Hepatocyte (in vitro differentiated cells): ENCODE measurements around the gene OAS3. TPM values are rescaled to one million over a fixed set of nuclear protein-coding genes. Genes with fewer than 3 reads are reported as not detected.

ENCODE experiments used
- DNase-seq: peaks from one replicate; pipeline ENCODE4 v3.0.0-alpha.2; 2016; ENCODE audit warnings: low spot score
- H2AFZ ChIP-seq: fragments of 200-600 bp; sonication (generic); 2 replicates; pipeline ENCODE4 v1.6.0; 2016; ENCODE audit warnings: antibody characterized with exemption, mild to moderate bottlenecking
- H3K27ac ChIP-seq: fragments of 200-600 bp; sonication (generic); 2 replicates; pipeline ENCODE4 v1.5.1; 2016; ENCODE audit warnings: mild to moderate bottlenecking
- H3K27me3 ChIP-seq: fragments of 200-600 bp; sonication (generic); 2 replicates; pipeline ENCODE4 v1.6.1; 2016
- H3K36me3 ChIP-seq: fragments of 200-600 bp; sonication (generic); replicated peaks from 2 replicates; pipeline ENCODE4 v1.5.1; 2016; ENCODE audit warnings: low read depth; ENCODE audit not compliant: insufficient read depth
- H3K4me1 ChIP-seq: fragments of 200-600 bp; sonication (generic); 2 replicates; pipeline ENCODE4 v1.5.1; 2016; ENCODE audit warnings: mild to moderate bottlenecking, moderate library complexity; ENCODE audit not compliant: insufficient read depth
- H3K4me2 ChIP-seq: fragments of 200-600 bp; sonication (generic); 2 replicates; pipeline ENCODE4 v1.6.0; 2016
- H3K4me3 ChIP-seq: fragments of 200-600 bp; sonication (generic); 2 replicates; pipeline ENCODE4 v1.5.1; 2016; ENCODE audit warnings: mild to moderate bottlenecking
- H3K79me2 ChIP-seq: fragments of 200-600 bp; sonication (generic); 2 replicates; pipeline ENCODE4 v1.6.0; 2017; ENCODE audit warnings: mild to moderate bottlenecking
- H3K9me2 ChIP-seq: fragments of 200-600 bp; sonication (generic); replicated peaks from 2 replicates; pipeline ENCODE4 v1.6.0; 2017; ENCODE audit warnings: mild to moderate bottlenecking; ENCODE audit not compliant: insufficient read depth
- H3K9me3 ChIP-seq: fragments of 200-600 bp; sonication (generic); 2 replicates; pipeline ENCODE4 v1.5.1; 2016; ENCODE audit warnings: low read depth, mild to moderate bottlenecking
- H4K20me1 ChIP-seq: fragments of 200-600 bp; sonication (generic); 2 replicates; pipeline ENCODE4 v1.6.0; 2016; ENCODE audit warnings: mild to moderate bottlenecking; ENCODE audit not compliant: insufficient read depth, poor library complexity, severe bottlenecking
- CTCF ChIP-seq: fragments of 200-600 bp; sonication (generic); IDR thresholded peaks from 2 replicates; pipeline ENCODE4 v1.5.1; 2016; ENCODE audit warnings: antibody characterized with exemption, mild to moderate bottlenecking; ENCODE audit not compliant: poor library complexity
- EZH2 ChIP-seq: fragments of 200-600 bp; sonication (generic); IDR thresholded peaks from 2 replicates; pipeline ENCODE4 v1.6.1; 2016; ENCODE audit warnings: antibody characterized with exemption, mild to moderate bottlenecking, borderline replicate concordance
- EZH2phosphoT487 ChIP-seq: fragments of 200-600 bp; sonication (generic); IDR thresholded peaks from one replicate; pipeline ENCODE4 v1.6.1; 2018; ENCODE audit warnings: antibody characterized with exemption, mild to moderate bottlenecking, low read depth, moderate library complexity; ENCODE audit not compliant: unreplicated experiment, severe bottlenecking
- WGBS: methylation state at CpG from one replicate; pipeline ENCODE4 v1.1.6; 2016; ENCODE audit warnings: low lambda C conversion rate; ENCODE audit errors: missing lambda C conversion rate; 5-methylcytosine and 5-hydroxymethylcytosine counted together
- polyA plus RNA-seq: library from polyadenylated mRNA; unstranded; fragments of >200 nt; fragmentation: Nextera tagmentation; extraction: Ambion mirVana; gene quantifications from 2 replicates; pipeline ENCODE4 v1.2.1, GENCODE V29; 2016
- total RNA-seq: library from RNA; depleted of rRNA; stranded (reverse); fragments of >200 nt; gene quantifications from 2 replicates; pipeline ENCODE4 v1.2.3, GENCODE V29; 2014

Gene OAS3
- total and polyA plus RNA-seq, 2 experiments from 2014 or later, result 6.6 to 15.0 TPM

DNA sequence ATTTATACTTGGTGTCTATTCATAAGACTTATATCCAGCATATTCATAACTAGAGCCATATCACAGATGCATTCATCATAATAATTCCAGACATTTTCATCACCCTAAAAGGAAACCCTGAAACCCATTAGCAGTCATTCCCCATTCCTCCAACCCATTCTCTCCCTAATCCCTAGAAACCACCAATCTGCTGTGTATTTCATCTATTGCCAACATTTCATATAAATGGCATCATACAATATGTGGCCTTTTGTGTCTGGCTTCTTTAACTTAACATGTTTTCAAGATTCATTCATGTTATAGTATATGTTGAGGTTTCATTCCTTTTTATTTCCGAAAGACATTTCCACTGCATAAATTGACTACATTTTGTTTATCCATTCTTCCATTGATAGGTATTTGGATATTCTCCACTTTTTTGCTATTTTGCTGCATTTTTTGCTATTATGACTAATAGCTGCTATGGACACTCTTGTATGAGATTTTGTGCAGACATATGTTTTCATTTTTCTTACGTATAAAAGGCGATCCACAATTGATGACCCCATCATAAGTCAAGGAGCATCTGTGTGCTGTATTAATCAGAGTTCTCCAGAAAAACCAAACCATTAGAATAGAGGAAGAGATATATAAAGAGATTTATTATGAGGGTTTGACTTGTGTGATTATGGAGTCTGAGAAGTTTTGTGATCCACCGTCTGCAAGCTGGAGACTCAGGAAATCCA lies 34.9 kb downstream of the OAS3 start:
- Histone ChIP-seq H3K36me3 (no peaks in the 10 kb centered on the region), H3K27me3 (no peaks in the 10 kb centered on the region), H4K20me1 (no peaks in the 10 kb centered on the region), H3K4me3 (no peak overlapping the region), H3K4me2 (no peak overlapping the region), H3K27ac (no peak overlapping the region), H3K9me2 (no peaks in the 10 kb centered on the region), H3K79me2 (no peaks in the 10 kb centered on the region), H2AFZ (no peak overlapping the region), H3K9me3 (no peaks in the 10 kb centered on the region), H3K4me1 (no peaks in the 10 kb centered on the region)
- DNase-seq, result no peak
- WGBS, result 88% methylated on average over 4 of the region's 4 CpGs
- TF ChIP-seq EZH2phosphoT487 (no peak), CTCF (no peak), EZH2 (no peak)

DNA sequence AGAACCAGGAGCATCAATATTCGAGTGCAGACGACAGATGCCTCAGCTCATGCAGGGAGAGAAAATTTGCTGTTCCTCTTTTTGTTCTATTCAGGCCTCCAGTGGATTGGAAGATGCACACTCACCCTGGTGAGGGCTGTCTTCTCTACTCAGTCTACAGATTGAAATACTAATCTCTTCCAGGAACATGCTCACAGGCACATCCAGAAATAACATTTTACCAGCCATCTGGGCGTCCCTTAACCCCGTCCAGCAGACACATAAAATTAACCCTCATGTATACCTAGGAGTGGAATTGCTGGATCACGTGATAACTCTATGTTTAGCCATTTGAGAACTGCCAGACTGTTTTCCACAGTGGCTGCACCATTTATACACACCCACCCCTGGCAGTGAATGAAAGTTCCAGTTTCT lies 35.6 kb downstream of the OAS3 start:
- no peaks in the 10 kb centered on the region for H3K79me2 ChIP-seq
- H3K9me2 ChIP-seq, result no peaks in the 10 kb centered on the region
- WGBS, result 50% methylated on average over 5 of the region's 5 CpGs

DNA sequence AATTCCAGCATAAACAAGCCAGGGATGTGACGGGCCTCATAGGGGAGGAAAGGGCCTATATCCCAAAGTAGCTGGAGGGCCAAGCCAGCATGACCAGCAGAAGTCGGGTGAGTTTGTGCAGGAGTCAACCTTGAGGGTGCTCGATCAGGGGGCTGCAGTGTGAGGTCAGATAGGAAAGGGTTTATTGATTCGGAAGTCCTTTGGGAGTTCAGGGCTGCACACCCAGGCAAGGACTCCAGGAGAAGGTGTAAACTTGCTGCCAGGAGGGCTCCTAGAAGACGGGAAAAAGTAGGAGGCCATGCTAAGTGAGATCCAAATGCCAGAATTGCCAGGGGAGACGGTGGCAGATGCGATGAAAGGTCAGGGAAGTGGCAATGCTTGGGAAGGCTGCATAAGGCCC lies 36.6 kb downstream of the OAS3 start:
- Histone ChIP-seq H3K27ac (no peak overlapping the region), H3K9me2 (no peaks in the 10 kb centered on the region), H3K27me3 (no peaks in the 10 kb centered on the region), H3K79me2 (no peaks in the 10 kb centered on the region), H3K4me1 (no peaks in the 10 kb centered on the region), H3K9me3 (no peaks in the 10 kb centered on the region), H3K4me2 (no peak overlapping the region), H2AFZ (no peak overlapping the region), H3K4me3 (no peak overlapping the region), H3K36me3 (no peaks in the 10 kb centered on the region), H4K20me1 (no peaks in the 10 kb centered on the region)
- no peak for DNase-seq
- 88% methylated on average over 7 of the region's 7 CpGs for WGBS
- no peak for TF ChIP-seq EZH2
- no peak for TF ChIP-seq EZH2phosphoT487
- no peak for TF ChIP-seq CTCF

More for the DNA sequence above, 35.6 kb downstream of the OAS3 start:
- H2AFZ ChIP-seq, result no peak overlapping the region
- no peaks in the 10 kb centered on the region for H4K20me1 ChIP-seq
- H3K27me3 ChIP-seq, result no peaks in the 10 kb centered on the region
- DNase-seq, result no peak
- H3K9me3 ChIP-seq, result no peaks in the 10 kb centered on the region
- H3K36me3 ChIP-seq, result no peaks in the 10 kb centered on the region
- no peaks in the 10 kb centered on the region for H3K4me1 ChIP-seq
- H3K4me2 ChIP-seq, result no peak overlapping the region
- no peak for TF ChIP-seq CTCF
- no peak for TF ChIP-seq EZH2
- TF ChIP-seq EZH2phosphoT487, result no peak
- H3K27ac ChIP-seq, result no peak overlapping the region
- H3K4me3 ChIP-seq, result no peak overlapping the region
